SKM-1 (cell line): ENCODE data around the gene TADA2A.

Experiments
- DNase-seq: peaks from one replicate; lab custom pipeline; 2025; ENCODE audit not compliant: unreplicated experiment; lab: John Stamatoyannopoulos, UW

The TADA2A gene, protein sequence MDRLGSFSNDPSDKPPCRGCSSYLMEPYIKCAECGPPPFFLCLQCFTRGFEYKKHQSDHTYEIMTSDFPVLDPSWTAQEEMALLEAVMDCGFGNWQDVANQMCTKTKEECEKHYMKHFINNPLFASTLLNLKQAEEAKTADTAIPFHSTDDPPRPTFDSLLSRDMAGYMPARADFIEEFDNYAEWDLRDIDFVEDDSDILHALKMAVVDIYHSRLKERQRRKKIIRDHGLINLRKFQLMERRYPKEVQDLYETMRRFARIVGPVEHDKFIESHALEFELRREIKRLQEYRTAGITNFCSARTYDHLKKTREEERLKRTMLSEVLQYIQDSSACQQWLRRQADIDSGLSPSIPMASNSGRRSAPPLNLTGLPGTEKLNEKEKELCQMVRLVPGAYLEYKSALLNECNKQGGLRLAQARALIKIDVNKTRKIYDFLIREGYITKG

DNA sequence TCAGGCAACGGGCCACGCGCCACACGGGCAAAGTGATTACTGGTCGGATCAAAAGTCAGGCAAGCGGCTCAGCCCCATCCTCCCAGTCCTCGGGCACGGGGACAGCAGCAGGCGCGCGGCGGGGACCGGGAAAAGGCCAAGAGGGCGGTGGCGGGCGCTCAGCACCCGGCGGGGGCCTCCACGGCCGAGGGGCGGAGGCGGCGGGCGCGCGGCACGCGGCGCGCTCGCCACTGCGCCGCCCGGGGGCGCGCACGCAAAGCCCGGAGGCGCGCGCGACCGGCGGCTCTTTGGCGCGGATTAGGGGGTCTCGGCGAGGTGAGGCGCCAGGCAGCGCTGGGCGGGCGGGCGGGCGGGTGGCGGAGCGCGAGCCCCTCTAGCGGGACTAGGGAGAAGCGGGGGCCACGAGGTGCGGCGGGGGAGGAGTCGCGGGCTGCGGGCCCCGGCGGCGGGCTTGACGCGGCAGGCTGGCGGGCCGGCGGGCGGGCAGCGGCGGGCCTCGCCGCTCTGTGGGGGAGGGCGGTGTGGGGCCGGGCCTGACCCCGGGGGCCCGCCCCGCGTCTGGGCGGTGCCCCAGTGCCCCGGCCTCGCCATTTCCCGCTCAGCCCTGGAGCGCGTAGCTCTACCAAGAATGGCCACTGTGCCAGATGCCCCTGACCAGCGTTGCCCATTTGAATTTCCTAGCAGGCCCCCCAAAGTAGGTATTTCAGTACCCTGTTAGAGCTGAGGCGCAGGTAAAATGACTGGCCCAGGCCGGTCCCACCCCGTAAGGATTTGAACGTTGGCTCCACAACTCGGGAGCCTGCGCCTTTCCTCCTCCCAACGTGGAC, at the start of gene TADA2A, which contains the start of gene ACACA:
Gene TADA2A, plus strand, starts transcription at position 252 of the 827 bp plus-strand sequence. CDS start 4,480 bp downstream, outside the sequence.
Gene ACACA, minus strand, starts transcription at position 202 of the 827 bp plus-strand sequence. CDS start 537 bp downstream, outside the sequence.
- DNase-seq = peak; percentile 77

DNA sequence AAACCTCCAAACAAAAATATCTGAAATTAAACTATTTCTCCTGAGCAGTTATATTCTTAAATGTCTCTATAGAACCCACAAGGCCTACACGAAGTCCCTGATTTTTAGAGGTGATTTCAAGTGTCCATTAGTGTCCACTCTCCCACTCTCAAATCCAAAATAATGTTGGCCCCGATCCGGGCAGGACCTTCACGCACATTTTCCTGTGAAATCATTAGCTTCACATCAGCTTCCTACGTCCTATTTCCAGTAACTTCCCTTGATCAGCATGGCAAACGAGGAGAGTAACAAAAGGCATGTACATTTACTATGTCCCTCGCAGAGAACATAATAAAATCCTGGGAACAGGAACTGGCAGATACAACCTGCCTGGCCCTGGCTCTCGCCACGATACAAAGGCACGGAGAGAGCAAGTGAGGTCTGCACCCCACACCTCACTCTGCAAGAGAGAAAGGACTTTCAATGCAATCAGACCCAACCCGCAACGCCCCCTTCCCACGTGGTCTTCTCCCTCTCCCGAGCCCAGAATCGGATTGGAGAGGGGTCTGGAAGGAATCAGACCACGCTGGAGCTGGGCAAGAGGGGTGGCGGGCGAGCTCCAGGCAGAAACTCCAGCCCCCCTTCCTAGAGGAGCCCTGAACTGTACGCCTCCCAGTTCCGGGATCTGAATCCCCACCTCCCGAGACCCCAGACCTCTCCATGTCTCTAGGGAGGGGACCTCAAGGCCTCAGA, 48.4 kb upstream of the TADA2A start:
- no peak for DNase-seq

DNA sequence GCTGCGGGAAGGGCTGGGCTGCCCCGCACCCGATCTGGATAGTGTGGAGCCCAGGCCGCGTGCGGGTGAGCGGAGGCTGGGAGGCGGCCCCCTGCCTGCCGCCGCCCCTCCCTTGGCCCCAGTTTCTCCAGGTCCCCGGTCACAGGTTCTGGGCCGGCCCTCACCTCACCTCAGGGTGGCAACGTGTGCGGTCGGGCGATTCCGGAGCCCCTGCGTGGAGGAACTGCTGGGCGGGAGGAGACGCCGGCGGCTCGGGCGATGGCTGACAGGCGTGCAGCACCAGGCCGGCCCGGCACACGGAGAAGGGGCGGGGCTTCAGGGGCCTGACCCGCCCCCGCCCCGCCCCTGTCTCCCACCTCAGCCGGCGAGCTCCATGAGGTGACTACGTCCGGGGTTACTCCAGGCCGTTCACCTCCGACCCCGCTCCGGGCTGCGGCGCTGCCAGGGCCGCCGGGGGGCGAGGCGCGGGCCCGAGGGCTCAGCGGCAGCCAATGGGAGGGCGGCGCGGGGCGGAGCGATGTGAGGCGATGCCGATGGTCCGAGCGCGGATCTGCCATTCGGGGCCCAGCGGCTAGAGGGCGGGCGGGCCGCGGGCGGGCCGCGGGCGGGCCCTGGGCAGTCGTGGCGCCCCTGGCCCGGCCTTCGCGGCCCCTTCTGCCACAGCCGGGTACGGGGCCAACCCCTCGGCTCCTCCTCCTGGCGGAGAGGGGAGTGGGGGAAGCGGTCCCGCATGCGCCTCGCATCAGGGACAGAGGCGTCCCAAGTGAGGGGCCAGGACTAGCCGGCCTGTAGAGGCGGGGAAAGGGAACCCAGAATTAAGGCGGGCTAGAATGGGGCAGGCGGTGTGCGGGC, 47.6 kb upstream of the TADA2A start:
- peak; percentile 90 for DNase-seq

DNA sequence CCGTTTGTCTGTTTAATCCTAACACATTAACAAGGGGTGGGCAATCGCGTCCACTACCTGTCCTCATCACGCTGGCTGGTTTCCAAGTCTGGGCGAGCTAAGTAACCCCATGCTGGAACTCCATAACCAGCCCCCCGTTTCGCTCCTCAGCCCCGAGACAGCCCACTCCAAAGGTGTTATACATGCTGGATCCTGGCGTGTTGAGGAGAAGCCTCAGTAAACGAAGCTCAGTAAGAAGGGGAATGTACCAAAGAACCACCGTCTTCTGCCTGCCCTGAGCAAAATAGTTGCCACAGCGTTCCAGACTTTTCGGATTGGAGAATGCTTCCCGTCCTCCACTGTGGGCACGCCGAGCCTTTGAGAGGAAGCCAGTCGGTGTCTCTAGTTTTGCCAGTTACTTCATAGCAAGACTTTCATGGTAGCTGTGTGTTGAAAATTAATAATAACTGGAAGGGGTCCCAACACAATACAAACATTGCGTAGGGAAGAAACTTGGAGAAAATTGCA, 47.0 kb upstream of the TADA2A start:
- DNase-seq = no peak

DNA sequence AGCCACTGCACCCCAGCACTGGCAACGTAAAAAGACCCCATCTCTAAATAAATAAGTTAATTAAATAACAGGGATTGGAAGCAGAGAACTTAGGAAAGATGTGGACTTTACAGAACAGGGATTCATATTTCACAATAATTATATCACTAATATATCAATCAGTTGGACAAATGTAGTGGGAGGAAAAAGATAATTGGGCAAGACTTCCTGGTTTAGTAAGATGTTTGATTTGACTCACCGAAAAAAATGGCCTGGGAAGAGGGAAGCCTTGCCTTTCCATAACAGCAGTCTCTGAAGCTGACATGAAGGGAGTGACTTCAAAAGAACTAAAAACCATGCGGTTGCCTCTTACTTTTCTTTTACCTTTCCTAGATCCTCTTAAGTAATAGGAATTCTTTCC, 46.1 kb upstream of the TADA2A start:
- DNase-seq = no peak

DNA sequence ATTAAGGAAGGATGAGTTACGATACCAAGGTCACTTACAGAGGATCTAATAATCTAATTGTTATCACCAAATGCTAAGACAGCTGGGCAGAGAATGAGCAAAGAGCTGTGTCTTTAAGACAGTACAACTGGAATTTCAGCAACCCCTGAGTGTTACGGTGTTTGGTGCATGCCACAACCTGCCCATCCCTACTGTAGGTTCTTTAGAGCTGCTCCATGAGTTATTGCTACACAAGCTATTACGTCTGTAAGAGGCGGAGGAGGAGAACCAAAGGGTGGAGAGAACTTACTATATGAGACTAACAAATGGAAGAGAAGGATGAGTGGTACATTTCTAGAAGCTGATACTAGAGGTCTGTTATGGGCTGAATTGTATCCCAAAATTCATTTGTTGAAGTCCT, 45.1 kb upstream of the TADA2A start:
- no peak for DNase-seq

DNA sequence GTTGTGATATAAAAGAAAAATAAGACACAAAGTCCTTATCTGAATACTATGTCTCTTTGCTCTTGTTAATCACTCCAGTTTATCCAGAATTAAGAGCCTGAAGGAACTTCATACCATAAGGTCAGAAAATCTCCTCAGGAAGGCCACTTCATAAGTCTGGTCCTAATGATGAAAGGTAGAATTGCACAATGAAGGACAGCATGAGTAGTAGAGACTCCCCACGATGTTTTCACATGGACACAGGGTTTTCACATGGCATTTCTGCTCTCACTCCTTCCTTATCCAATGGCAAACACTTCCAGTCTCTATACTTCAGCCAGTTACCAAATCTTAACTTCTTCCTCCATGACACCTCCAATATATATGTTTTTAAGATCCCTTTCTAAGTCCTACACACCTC, 41.1 kb upstream of the TADA2A start:
- no peak for DNase-seq

DNA sequence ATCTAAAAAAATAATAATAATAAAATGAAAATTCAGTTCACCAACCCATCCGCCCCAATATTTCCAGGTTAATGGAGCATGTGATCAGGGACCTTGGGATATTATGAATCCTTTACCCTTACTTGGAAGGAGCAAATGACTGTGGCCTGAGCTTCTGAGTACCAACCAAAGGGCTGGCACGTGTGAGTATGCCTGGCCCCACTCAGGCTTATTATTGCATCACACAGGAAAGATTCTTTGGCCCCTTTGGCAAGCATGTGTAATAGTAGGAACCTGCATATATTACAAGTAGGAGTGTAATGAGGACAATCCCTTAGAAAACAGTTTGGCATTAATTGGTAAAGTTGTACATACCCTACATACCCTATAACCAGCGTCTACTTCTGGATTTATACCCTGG, 38.1 kb upstream of the TADA2A start:
- DNase-seq = no peak

DNA sequence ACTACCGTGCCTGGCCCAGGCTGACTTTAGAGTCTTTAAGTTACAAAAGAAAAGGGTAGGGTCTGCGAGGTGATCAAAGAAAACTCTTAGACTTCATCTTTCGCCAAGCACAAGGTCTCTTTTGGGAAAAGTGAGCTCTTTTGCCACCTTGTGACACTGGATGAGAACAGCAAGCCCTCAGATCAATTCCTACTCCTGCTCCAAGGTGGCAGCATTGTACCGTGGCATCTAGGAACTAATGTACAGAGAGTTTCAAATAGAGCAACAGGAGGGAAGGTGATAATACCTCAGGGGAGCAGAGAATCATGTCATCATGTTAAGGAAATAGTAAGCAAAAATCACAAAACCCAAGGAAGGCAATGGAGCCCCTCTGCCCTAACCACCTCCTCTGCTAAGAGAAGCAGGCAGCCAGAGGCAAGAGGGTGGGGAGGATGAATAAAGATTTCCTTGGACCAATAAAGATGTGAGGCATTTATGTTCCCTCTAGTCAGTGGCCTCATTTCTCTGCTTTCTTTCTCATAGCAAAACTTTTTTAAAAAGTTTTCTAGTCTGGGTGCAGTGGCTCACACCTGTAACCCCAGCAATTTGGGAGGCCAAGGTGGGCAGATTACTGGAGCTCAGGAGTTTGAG, 33.0 kb upstream of the TADA2A start:
- peak; percentile 84 for DNase-seq

DNA sequence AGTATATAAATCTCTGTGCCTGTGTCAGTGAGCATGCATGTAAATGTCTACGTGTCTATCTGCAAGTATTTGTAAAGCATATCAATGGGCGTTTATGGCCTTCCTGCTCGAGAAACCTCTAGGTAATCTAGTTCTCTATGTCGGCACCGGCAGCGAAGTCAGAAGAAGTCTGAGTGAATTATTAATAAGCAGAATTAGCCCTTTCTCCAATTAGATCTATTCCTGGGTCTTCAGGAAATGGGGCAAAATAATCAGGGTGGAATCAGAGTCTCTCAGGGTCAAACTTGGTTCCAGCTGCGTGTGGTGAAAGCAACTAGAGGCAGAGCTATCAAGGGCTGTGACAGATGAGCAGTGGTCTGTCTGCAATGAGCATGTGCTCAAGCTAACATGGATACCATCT, 31.0 kb upstream of the TADA2A start, which contains the start of gene C17orf78:
Gene C17orf78, plus strand, starts transcription at position 280 of the 400 bp plus-strand sequence. Its CDS starts 108 bp downstream, at position 388.
- no peak for DNase-seq

DNA sequence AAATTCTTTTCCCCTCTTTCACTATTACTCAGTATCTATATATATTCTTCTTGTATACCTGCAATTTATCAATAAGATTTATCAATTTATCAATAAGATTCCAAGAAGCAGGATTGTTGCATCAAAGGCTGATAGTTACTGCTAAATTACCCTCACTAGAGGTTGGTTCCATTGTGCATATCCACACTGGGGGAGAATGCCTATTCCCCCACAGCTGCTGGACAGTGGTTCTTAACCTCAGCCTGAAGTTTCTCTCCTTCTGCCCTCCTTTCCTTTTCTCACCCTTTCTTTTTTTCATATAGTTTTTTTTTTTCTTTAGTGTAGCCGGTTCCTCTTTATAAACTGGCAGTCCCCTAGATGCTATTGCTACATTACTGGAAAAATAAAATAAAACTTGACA, 24.6 kb upstream of the TADA2A start:
- no peak for DNase-seq

DNA sequence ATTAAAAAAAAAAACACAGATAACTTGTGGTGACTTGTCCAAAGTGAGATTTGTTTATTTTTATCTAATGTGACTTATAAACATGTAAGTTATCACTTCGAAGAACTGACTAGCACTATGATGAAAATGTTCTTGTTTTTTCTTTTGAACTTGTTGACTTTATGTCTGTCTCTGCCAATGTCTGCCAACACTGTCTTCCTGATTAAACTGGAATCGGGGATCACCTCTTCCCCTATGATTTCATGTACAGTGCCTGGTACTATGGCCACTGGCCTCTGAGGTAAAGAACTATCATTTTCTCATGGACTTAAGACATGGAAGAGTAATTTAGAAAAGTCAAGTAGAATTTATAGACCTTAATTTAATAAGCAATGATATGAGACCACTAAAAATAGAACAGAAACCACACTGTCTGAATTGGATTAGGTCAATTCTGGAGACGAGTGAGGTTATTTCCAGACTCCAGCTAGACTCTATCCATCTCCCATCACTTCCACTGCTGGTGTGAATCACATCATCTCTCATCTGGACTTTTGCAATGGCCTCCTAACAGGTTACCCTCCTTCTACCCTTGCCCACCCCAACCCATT, 22.0 kb upstream of the TADA2A start:
- no peak for DNase-seq

DNA sequence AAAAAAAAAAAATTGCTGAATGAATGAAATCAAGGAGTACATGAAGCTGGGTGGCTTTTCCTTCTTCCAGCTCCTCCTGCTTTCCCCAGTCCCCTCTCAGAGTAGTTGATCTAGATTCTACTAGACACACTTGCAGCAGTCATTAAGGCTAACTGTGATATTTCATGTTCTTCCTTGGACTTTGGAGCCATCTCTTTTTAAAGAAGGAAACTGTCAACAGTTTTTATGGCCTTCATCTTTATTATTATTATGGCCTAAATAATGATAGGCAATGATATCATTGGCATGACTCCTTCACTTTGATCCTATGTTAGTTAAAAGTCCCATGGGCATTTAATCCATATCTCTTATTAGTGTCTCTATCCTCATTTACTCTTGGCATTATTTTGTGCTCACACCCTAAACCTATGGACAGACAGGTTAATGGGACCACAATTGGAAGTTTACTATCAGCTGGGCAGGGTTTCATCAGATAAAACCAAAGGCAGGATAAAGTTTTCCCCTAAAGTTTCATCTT, 21.2 kb upstream of the TADA2A start:
- no peak for DNase-seq

DNA sequence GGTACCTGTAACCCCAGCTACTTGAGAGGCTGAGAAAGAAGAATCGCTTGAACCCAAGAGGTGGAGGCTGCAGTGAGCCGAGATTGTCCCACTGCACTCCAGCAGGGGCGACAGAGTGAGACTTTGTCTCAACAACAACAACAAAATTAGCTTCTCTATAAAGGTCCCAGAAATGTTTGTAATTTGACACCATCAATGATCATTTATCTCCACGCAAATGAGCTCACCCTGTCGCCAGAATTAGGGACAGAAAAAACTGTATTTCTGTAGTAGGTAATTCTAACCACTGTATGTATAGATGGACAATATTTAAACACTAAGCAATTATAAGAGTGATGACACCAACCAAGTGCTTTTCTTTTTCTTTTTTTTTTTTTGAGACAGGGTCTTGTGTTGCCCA, 20.2 kb upstream of the TADA2A start:
- no peak for DNase-seq

DNA sequence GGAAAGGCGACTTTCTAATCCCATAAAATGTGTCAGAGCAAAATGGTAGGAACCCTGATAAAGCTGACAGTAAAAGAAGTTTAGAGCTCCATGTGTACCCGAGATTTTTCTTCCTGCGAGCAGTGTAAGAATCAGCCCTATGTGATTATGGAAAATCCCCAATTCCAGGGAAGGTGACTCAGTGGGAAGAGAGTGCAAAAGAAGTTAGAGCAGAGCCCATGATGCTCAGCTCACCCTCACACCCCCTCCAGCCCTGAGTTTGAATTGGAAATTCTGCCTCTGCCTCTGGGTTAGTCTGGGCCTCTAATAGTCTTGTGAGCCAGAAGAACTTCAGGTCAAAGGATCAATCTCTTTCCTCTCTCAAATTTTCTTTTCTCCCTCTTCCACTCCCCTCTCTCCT, 18.4 kb upstream of the TADA2A start:
- no peak for DNase-seq

DNA sequence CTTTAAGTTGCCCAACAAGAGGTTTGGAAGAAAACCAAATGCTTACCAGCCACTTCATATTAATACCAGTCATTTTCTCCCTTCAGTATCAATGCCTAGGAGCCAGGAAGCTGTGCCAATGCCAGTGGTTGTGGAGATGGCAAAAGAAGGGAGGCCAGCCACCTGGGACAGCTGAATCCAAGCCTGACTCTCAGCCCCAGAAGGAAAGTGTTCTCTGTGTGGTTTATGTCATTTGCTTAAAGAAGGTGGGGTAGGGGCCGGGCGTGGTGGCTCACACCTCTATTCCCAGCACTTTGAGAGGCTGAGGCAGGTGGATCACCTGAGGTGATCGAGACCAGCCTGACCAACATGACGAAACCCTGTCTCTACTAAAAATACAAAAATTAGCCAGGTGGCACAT, 17.5 kb upstream of the TADA2A start:
- no peak for DNase-seq

DNA sequence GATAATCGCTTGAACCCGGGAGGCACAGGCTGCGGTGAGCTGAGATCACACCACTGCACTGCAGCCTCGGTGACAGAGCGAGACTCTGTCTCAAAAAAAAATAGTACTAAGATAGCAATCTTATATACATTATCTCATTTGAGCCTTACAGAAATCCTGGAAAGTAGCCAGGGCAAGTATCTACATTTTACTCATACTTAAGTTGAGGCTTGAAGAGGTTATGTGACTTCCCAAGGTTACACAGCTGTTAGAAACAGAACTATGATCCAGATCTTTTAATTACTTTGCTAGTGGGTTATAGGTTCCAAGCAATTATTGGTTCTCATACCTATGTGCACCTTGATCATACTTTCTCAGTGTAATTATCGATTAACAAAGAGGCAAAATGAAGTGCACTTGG, 15.5 kb upstream of the TADA2A start:
- no peak for DNase-seq

DNA sequence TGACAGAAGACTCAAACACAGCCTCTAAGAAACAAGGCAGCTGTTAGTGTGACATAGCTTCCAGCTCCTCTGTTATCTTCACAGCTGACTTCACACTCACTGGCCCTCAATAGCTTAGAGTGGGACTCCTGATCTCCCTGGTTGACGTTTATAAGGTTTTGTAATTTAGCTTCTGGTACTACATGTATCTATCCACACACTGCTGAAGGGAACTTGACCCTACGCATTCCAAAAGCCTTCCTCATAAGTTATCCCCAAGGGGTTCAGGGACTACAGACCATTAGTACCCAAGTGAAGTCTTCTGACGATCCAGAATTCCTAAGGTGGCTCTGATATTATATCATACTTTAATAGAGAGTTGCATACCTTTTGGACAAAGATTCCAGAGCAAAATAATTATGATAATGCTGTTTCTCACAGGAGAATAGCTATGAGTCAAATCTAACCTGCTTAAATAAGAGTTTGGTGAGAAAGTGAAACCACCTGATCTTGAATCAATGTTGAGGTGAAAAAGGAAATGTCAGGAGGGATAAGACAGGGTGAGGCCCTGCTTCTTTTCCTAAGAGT, 14.6 kb upstream of the TADA2A start:
- no peak for DNase-seq

DNA sequence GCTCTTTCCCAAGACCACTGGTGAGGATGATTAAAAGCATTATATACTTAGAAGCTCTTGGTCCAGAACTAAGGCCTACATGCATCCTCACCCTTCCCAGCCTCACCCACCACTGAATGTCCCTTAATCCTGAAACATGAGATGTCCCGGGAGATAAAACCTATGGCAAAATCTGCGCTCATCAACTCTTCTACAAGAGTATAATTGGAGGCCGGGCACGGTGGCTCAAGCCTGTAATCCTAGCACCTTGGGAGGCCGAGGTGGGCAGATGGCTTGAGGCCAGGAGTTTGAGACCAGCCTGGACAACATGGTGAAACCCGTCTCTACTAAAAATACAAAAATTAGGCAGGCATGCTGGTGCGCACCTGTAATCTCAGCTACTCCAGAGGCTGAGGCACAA, 13.3 kb upstream of the TADA2A start:
- no peak for DNase-seq
